KOPT-K1 (cell line): ENCODE measurements around the gene STX8.
"Not testable (repeated sequence)": the region's sequence is repeated elsewhere in the genome, so short reads cannot be mapped to it uniquely, and the experiment has no call there.

Experiments
- H3K27ac ChIP-seq: fragments of 200-600 bp; sonication (generic); 2 replicates; pipeline ENCODE4 v1.5.1; 2016; ENCODE audit warnings: antibody characterized with exemption, mild to moderate bottlenecking, low read depth, low read length; ENCODE audit not compliant: poor library complexity, severe bottlenecking
- H3K36me3 ChIP-seq: fragments of 200-600 bp; sonication (generic); 2 replicates; pipeline ENCODE4 v1.5.1; 2017; ENCODE audit warnings: antibody characterized with exemption, mild to moderate bottlenecking, low read length, moderate library complexity; ENCODE audit not compliant: insufficient read depth
- H3K9me3 ChIP-seq: fragments of 200-600 bp; sonication (generic); 2 replicates; pipeline ENCODE4 v1.5.1; 2017; ENCODE audit warnings: antibody characterized with exemption, low read length, mild to moderate bottlenecking; ENCODE audit not compliant: insufficient read depth, poor library complexity, severe bottlenecking

The STX8 gene

DNA sequence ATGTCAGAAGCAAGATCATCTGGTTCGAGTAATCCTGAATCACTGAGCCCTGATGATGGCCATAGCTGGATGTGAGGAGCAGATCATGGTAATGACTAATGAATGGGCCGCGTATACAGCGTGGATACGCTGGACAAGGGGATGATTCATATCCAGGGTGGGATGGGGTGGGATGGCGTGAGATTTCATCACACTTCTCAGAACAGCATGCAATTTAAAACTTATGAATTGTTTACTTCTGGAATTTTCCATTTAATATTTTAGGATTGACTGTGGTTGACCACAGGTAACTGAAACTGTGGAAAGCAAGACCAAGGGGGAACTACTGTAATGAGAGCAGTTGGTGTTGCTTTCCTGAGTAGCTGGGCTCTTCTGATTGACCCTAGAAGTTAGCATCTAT is 225.5 kb downstream of the STX8 start:
- Histone ChIP-seq H3K27ac (no peak overlapping the region), H3K36me3 (no peaks in the 10 kb centered on the region), H3K9me3 (no peaks in the 10 kb centered on the region)

DNA sequence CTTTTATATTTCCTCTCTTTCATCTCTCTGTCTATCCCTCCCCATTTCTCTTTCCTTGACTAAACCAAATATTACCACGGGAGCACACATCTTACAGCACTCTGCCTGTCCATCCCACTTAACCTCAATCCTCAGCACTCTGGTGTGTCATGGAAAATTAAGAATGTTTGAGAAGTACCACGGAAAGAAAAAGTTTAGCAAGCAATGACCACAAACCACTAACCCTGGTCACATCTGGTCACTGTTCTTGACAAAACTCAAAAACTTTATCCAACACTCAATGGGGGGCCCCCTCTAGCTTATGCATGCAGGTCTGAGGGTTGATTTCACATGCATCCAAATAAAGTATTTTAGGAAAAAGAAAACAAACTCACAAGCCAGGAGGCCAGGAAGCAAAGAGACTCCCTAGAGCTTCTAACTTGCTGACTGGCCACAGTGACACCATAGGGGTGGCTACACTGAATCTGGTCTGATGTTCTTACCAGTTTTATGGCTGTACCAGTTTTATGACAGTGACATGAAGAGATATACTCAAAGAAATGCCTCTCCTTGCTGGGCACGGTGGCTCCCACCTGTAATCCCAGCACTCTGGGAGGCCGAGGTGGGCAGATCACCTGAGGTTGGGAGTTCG is 229.2 kb downstream of the STX8 start:
- H3K27ac ChIP-seq: no peak overlapping the region
- no peaks in the 10 kb centered on the region for H3K36me3 ChIP-seq
- no peaks in the 10 kb centered on the region for H3K9me3 ChIP-seq

DNA sequence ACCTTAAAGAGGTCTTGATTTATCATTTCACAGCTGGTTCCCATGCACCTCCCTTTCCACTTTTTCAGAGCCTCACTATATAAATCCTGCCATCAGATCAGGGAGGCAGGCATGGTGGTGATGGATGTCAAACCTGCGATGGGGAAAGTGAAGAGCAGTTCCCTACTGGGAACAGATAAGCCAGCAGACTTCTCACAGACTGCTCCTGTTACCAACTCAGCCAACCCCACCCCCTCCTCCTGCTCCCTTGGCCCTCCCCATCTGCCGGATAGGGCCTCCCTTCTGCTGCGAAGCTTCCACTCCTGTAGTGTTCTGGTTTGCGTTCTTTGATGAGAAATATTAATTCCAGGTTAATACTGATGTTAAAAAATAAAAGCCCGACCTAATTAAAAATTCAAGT is 232.1 kb downstream of the STX8 start:
- H3K9me3 ChIP-seq: no peaks in the 10 kb centered on the region
- no peaks in the 10 kb centered on the region for H3K36me3 ChIP-seq
- H3K27ac ChIP-seq: no peak overlapping the region

DNA sequence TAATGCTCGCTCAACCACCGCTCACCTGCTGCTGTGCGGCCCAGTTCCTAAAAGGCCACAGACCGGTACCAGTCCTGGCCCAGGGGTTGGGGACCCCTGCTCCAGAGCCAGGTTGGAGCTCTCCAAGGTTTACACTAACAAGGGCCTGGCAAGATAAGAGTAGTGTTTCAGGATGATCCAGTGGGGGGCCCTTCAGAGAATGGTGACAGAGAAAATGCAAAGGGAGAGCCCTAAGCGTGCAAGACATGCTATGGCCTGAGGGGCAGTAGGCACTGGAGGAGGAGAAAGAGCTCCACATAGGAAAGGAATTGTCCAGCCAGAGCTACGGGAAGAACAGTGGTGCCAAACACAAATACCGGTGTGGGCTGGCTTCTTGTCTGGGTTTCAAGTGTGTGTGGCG is 233.4 kb downstream of the STX8 start:
- no peaks in the 10 kb centered on the region for H3K36me3 ChIP-seq
- H3K9me3 ChIP-seq: no peaks in the 10 kb centered on the region
- no peak overlapping the region for H3K27ac ChIP-seq

DNA sequence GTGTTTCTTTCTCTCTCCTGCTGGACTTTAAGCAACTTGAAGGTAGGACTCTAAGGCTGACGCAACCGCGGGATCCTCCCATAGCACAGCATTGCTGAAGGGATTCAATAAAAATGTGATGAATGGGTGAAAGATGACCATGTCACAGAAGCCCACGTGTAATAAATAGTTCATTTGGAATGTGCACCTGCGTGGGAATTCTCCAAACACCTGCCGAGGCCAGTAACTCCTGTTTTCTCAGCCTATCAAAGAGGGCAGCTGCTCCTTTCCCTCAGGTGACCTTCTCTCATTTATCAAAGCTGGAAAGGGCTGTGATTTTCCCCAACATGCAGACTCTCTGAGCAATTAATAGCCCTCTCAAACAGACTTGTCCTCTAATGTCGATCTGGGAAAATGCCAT is 235.7 kb downstream of the STX8 start:
- Histone ChIP-seq H3K9me3 (peaks cover 5% of the 10 kb centered on the region), H3K36me3 (no peaks in the 10 kb centered on the region)

DNA sequence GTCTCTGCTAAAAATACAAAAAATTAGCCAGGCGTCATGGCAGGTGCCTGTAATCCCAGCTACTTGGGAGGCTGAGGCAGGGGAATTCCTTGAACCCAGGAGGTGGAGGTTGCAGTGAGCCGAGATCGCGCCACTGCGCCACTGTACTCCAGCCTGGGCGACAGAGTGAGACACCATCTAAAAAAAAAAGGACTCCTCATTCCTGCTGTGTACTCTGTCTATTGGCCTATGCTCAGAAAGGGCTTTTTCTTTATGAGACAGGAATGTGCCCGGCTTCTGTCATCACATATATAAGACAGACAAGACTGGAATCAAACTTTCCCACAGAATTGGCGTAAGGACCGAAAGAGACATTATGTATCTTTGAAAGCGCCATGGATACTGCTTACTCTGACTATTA is 236.1 kb downstream of the STX8 start:
- H3K9me3 ChIP-seq, H3K27ac ChIP-seq, H3K36me3 ChIP-seq: not testable (repeated sequence)

More for the DNA sequence above, 235.7 kb downstream of the STX8 start:
- no peak overlapping the region for H3K27ac ChIP-seq

DNA sequence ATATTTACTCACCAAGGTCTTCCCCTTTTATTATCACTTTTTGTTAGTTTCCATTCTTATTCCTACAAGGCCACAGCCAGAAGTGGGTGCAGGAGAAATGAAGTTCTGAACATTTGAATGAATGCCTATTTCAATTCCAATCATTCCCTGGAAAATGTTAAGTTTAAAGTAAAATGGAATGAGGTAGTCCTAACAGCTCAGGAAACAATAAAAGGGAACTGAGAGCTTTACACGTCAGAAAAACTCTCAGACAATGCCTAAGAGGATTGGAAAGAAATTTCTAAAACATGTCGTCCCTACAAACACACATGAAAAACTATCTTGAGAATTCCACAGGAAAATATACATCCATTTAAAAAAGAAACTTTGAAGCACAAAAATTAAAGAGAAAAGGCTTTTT is 238.8 kb downstream of the STX8 start:
- H3K36me3 ChIP-seq: no peaks in the 10 kb centered on the region
- no peak overlapping the region for H3K27ac ChIP-seq

DNA sequence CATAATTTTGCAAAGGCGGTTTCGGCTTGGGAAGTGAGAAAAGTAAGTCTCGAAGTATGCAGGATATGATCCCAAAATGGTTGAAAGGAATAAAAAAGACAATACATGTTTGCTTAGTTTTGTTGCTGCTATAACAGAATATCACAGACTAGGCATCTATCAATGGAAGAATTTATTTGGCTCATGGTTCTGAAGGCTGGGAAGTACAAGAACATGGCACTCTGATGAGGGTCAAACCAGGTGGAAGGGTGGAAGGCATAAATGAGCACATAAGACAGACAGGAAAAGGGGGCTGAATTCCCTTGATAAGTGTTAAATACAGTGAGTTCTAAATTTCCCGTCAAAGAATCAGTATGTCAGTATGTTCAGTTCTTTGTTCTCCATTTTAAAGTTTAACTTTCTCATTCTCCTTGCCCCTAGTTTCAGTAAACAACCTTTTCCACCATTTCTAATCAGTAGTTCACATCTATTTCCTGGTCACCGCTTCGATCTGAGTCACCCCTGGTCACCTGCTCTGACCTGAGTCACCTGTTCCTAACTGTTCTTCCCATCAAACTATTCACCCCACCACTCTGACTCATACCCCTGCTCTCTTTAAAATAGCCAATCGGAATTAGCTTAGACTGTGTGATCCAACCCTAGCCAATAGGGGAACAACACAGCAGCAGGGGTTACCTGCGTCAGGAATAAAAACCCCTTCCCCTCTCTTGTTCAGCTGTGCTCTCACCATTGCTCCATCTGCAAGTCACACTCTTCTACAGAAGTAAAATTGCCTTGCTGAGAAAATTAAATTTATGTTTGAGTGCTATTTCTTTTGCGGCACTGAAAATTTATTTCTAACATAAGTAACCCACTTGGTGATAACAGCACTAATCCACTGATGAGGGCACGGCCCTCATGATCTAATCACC is 240.8 kb downstream of the STX8 start:
- Histone ChIP-seq H3K27ac (no peak overlapping the region), H3K9me3 (peaks cover 12% of the 10 kb centered on the region), H3K36me3 (no peaks in the 10 kb centered on the region)

More for the DNA sequence above, 238.8 kb downstream of the STX8 start:
- H3K9me3 ChIP-seq: peaks cover 12% of the 10 kb centered on the region

DNA sequence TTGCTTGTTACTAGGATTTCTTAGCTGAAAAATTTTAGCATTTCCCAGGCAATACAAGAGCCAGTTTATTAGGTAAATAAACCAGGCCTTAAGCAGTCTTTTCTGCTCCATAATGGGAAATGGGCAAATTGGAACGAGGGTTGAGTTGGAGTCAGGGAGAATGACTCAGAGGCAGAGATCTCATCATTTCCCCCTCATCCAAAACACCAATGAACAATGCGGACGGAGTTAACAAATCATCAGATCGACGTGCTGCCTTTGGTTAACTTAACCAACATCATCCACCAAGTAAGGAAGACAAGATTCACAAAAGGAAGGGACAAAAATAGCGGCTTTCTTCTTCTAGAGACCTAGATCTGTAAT is 243.5 kb downstream of the STX8 start:
- Histone ChIP-seq H3K9me3 (peaks cover 12% of the 10 kb centered on the region), H3K27ac (no peak overlapping the region), H3K36me3 (no peaks in the 10 kb centered on the region)

DNA sequence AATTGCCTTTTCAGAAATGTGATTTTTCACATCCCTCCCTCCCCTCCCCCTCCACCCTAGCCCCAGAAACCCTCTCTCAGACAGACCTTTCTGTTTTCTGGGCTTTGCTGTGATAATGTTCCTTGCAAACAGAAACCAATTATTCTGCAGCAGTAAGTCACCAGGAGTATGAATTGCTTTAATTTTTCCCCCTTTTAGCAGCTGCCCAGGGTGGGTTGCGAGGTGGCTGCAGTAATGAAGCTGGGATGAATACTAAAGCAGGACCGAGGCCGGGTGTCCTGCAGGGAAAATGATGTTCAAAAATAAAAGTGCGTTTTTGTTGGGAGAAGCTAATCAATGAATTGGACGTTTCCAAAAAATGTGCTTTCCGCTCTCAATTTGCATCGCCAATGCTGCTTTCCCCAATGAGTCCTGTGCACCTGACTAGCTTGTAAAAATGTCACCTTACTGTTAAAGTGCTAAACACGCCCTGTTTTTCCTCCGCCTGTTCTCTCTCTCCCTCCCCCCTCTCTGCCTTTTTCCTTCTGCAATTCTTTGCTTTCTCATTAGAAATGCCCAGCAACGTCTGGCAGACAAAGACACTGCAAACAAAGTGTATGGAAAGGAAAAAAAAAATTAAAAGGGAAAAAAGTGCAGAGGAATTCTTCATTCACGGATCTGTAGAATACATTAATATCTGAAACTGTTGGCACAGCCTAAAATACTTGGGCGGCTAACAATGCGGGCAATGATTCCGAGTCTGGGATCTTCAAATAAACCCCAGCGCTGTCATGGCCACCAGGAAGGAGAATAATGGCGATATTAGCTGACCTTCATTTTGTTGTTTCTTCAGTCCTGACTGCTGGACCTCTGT is 244.1 kb downstream of the STX8 start:
- Histone ChIP-seq H3K27ac (no peak overlapping the region), H3K36me3 (no peaks in the 10 kb centered on the region), H3K9me3 (peaks cover 12% of the 10 kb centered on the region)

DNA sequence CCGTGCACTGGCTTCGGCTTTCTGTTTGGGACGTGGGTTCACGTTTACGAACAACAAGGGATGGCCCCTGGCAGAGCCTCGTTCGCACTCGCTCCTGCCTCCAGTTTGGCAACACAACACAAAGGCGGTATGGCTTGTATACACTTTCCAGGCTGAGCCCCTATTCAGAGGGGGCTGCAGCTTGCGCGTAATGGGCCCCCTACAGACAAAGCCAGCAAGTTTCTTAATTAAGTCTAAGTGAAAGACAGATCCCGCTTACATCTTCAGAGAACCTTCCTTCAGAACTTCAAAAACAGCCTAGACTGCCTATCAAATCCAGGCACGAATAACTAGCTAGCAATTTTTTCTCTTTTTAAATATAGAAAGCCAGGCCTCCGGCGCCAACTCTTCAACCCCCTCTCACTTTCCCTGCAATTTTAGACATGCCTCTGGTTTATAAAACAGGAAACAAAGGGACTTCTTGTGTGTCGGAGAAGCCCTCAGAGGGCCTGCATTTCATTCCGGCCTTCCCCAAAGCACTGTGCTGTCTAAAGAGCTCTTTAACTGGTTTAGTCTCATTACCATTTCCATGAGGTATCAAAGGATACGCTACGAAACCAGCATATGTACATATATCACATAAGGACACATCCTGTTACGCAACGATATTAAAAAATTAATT is 244.9 kb downstream of the STX8 start:
- H3K27ac ChIP-seq: no peak overlapping the region

DNA sequence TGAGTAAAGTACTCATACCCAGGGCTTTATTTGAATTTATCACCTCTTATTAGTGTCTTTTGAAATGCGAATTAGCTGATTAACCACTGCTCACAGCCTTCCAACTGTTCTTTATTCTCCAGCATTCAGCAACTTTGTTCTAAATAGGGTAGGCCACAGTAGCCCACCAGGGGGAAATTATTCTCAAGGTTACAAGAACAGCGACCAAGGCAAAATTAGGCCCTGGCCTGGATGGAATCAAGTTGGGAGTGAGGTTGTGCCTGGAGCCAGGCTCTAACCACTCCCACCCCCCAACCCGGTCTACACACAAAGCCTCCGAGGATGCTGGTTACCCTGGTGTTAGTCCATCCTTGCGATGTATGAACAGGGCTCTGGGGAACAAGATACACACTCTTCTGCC is 245.5 kb downstream of the STX8 start:
- H3K27ac ChIP-seq: no peak overlapping the region
- H3K36me3 ChIP-seq: no peaks in the 10 kb centered on the region
- peaks cover 10% of the 10 kb centered on the region for H3K9me3 ChIP-seq

More for the DNA sequence above, 244.9 kb downstream of the STX8 start:
- no peaks in the 10 kb centered on the region for H3K36me3 ChIP-seq
- peaks cover 12% of the 10 kb centered on the region for H3K9me3 ChIP-seq

DNA sequence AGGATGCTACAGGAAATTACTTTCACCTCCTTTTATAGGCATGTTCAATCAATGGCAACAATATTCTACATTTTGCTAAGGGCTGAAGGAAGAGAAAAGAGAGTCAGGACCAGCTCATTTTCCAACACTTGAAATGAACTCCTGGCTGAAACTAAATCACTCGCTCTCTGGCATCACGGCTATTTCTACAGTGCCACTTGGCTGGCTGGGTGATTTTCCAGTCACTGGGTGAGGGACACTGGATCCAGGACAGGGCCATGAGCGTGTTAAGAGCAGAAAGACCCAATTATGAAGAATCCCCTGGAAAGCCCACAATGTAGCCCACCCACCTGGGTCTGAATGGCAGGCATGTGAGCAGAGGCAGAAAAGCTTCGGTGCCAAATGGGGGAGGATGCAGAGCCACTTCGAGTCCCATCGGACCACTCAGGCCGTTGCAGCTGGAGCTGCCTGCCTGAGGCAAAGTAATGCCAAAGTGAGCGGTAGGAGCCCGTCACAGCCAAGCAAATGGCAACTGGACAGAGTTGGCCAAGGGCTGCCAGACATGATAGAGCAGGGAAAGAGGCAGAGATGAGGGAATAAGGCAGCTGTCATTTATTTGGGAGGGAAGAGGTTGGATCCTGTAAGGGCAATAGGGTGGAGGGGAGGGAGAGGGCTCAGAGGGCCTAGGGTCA is 246.2 kb downstream of the STX8 start:
- H3K36me3 ChIP-seq: no peaks in the 10 kb centered on the region
- peaks cover 2% of the 10 kb centered on the region for H3K9me3 ChIP-seq
- H3K27ac ChIP-seq: no peak overlapping the region

DNA sequence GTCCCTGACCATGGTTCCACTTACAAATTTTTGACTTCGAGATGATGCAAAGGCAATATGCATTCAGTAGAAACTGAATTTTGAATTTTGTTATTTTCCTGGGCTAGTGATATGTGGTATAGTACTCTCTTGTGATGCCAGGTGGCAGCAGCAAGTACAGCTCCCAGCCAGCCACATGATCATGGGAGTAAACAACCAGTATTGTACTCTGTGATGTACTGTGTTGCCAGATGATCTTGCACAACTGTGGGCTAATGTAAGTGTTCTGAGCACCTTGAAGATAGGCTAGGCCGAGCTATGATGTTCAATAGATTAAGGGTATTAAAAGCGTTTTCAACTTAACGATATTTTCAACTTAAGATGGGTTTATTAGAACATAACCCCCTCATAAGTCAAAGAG is 250.8 kb downstream of the STX8 start:
- H3K9me3 ChIP-seq: no peaks in the 10 kb centered on the region
- H3K27ac ChIP-seq: no peak overlapping the region

More for the DNA sequence above, 250.8 kb downstream of the STX8 start:
- no peaks in the 10 kb centered on the region for H3K36me3 ChIP-seq
